ENCODE measurements around the gene NT5E. TPM values are rescaled to one million over a fixed set of nuclear protein-coding genes. Genes with fewer than 3 reads are reported as not detected.

NT5E gene
- total RNA-seq, 4 donors from 2014 or later = 18.7 to 26.1 (median 23.2) TPM

GRCh38 chr6:85453052-85453451, 3.2 kb downstream of the NT5E start:
- Histone ChIP-seq H3K4me1 (peaks cover 0 to 66% (median 7%) of the 10 kb centered on the region in 3 donors), H3K36me3 (no peaks in the 10 kb centered on the region), H3K27me3 (peaks cover 11% of the 10 kb centered on the region), H3K4me3 (no peak overlapping the region), H3K27ac (peak overlapping the region in 3 of 4 donors; percentile 6 to 92 (median 36)), H3K9me3 (no peaks in the 10 kb centered on the region)
- TF ChIP-seq POLR2A (IDR thresholded peaks at IDR 0.05) = no peak
- no peak for TF ChIP-seq POLR2AphosphoS5 (IDR thresholded peaks at IDR 0.05)
- no peak for TF ChIP-seq EP300 (IDR thresholded peaks at IDR 0.05)
- no peak for TF ChIP-seq CTCF (IDR thresholded peaks at IDR 0.05)
- ATAC-seq = no peak
- 88 to 94% methylated on average over 2 of the region's 2 CpGs for WGBS, 2 donors (ENCODE audit: low coverage in 1 of 2)

- H3K4me1 ChIP-seq = peaks cover 0 to 67% (median 7%) of the 10 kb centered on the region in 3 donors
- WGBS, 2 donors (ENCODE audit: low coverage in 1 of 2) = 86 to 90% methylated on average over 2 of the region's 2 CpGs
- peak overlapping the region in 2 of 4 donors; percentile 36 to 92 for H3K27ac ChIP-seq
- H3K27me3 ChIP-seq = peaks cover 11% of the 10 kb centered on the region
- no peak for ATAC-seq
- H3K36me3 ChIP-seq = no peaks in the 10 kb centered on the region
- H3K9me3 ChIP-seq = no peaks in the 10 kb centered on the region
- H3K4me3 ChIP-seq = no peak overlapping the region
- TF ChIP-seq CTCF (IDR thresholded peaks at IDR 0.05) (no peak), POLR2A (IDR thresholded peaks at IDR 0.05) (no peak), POLR2AphosphoS5 (IDR thresholded peaks at IDR 0.05) (no peak), EP300 (IDR thresholded peaks at IDR 0.05) (no peak)
Observed at GRCh38 chr6:85453490-85453889, 3.6 kb downstream of the NT5E start.

- Histone ChIP-seq H3K4me3 (no peak overlapping the region), H3K9me3 (no peaks in the 10 kb centered on the region), H3K36me3 (no peaks in the 10 kb centered on the region), H3K4me1 (peaks cover 0 to 72% (median 15%) of the 10 kb centered on the region in 3 donors), H3K27me3 (peaks cover under 1% of the 10 kb centered on the region), H3K27ac (no peak overlapping the region)
- TF ChIP-seq CTCF (IDR thresholded peaks at IDR 0.05) = no peak
- TF ChIP-seq EP300 (IDR thresholded peaks at IDR 0.05) = no peak
- no peak for TF ChIP-seq POLR2A (IDR thresholded peaks at IDR 0.05)
- ATAC-seq = no peak
- 63 to 100% methylated on average over 1 to 3 of the region's 3 CpGs for WGBS, 2 donors (ENCODE audit: low coverage in 1 of 2)
Observed at GRCh38 chr6:85455471-85456026, 5.7 kb downstream of the NT5E start.

- peaks cover 0 to 72% (median 19%) of the 10 kb centered on the region in 3 donors for H3K4me1 ChIP-seq
- TF ChIP-seq EP300 (IDR thresholded peaks at IDR 0.05) = no peak
- no peak for TF ChIP-seq POLR2A (IDR thresholded peaks at IDR 0.05)
- TF ChIP-seq POLR2AphosphoS5 (IDR thresholded peaks at IDR 0.05) = no peak
- TF ChIP-seq CTCF (IDR thresholded peaks at IDR 0.05) = no peak
- H3K27me3 ChIP-seq = no peaks in the 10 kb centered on the region
- H3K9me3 ChIP-seq = no peaks in the 10 kb centered on the region
- no peaks in the 10 kb centered on the region for H3K36me3 ChIP-seq
- no peak overlapping the region for H3K4me3 ChIP-seq
- WGBS, 2 donors (ENCODE audit: low coverage in 1 of 2) = 75 to 97% methylated on average over 2 to 3 of the region's 4 CpGs
- peak overlapping the region in 3 of 4 donors; percentile 35 to 64 (median 46) for H3K27ac ChIP-seq
- ATAC-seq = no peak
Observed at GRCh38 chr6:85456782-85457181, 6.9 kb downstream of the NT5E start.

- ATAC-seq = no peak
Observed at GRCh38 chr6:85458184-85458583, 8.3 kb downstream of the NT5E start.

More at GRCh38 chr6:85458184-85458583, 8.3 kb downstream of the NT5E start:
- Histone ChIP-seq H3K27ac (peak overlapping the region in 3 of 4 donors; percentile 64 to 75 (median 70)), H3K4me1 (peaks cover 0 to 69% (median 20%) of the 10 kb centered on the region in 3 donors), H3K9me3 (no peaks in the 10 kb centered on the region), H3K4me3 (no peak overlapping the region), H3K36me3 (no peaks in the 10 kb centered on the region), H3K27me3 (no peaks in the 10 kb centered on the region)
- WGBS, 2 donors (ENCODE audit: low coverage in 1 of 2) = 41 to 58% methylated on average over 2 of the region's 2 CpGs
- no peak for TF ChIP-seq POLR2A (IDR thresholded peaks at IDR 0.05)
- TF ChIP-seq CTCF (IDR thresholded peaks at IDR 0.05) = no peak
- TF ChIP-seq POLR2AphosphoS5 (IDR thresholded peaks at IDR 0.05) = no peak
- TF ChIP-seq EP300 (IDR thresholded peaks at IDR 0.05) = no peak
